Glomerular endothelial cell (primary cell): ENCODE results near the gene BCAS3. TPM values are rescaled to one million over a fixed set of nuclear protein-coding genes. Genes with fewer than 3 reads are reported as not detected.
"Not testable (repeated sequence)": the region's sequence is repeated elsewhere in the genome, so short reads cannot be mapped to it uniquely, and the experiment has no call there.

ENCODE experiments used
- DNase-seq: peaks from one replicate; pipeline ENCODE4 v3.0.0-alpha.2; 2011; ENCODE audit warnings: low read depth, low spot score; ENCODE audit errors: extremely low read depth
- total RNA-seq: library from RNA; depleted of rRNA; stranded (reverse); fragments of >200 nt; gene quantifications from 2 replicates; pipeline ENCODE4 v1.2.3, GENCODE V29; 2015

Gene BCAS3
- total RNA-seq, 1 donor from 2014 or later: 52.3 TPM

DNA sequence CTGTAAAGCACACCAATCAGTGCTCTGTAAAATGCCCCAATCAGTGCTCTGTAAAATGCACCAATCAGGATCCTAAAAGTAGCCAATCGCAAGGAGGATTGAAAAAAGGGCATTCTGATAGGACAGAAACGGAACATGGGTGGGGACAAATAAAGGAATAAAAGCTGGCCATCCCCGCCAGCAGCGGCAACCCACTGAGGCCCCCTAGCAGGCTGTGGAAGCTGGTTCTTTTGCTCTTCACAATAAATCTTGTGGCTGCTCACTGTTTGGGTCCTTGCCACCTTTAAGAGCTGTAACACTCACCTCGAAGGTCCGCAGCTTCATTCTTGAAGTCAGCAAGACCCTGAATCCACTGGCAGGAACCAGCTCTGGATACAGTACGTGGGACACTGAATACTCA is 559.6 kb downstream of the BCAS3 start:
- DNase-seq: no peak

- no peak for DNase-seq
Measured at GRCh38 chr17:61238455-61238933, 560.8 kb downstream of the BCAS3 start.

GRCh38 chr17:61239327-61239726 is 561.7 kb downstream of the BCAS3 start:
- DNase-seq: no peak

- DNase-seq: no peak
Measured at GRCh38 chr17:61239953-61240352, 562.3 kb downstream of the BCAS3 start.

- no peak for DNase-seq
Measured at GRCh38 chr17:61240851-61241468, 563.3 kb downstream of the BCAS3 start.

DNA sequence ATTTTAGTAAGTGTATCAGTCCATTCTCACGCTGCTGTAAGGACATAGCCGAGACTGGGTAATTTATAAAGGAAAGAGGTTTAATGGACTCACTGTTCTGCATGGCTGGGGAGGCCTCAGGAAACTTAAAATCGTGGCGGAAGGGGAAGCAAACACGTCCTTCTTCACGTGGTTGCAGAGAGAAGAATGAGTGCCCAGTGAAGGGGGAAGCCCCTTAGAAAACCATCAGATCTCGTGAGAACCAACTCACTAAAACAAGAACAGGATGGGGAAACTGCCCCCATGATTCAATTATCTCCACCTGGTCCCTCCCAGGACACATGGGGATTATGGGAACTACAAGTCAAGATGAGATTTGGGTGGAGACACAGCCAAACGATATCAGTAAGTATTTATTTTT is 567.3 kb downstream of the BCAS3 start:
- DNase-seq: not testable (repeated sequence)

GRCh38 chr17:61245706-61246135 is 568.1 kb downstream of the BCAS3 start:
- no peak for DNase-seq

GRCh38 chr17:61247439-61247838 is 569.8 kb downstream of the BCAS3 start:
- DNase-seq: no peak

- no peak for DNase-seq
Measured at GRCh38 chr17:61248399-61248798, 570.7 kb downstream of the BCAS3 start.

GRCh38 chr17:61249649-61250299 is 572.1 kb downstream of the BCAS3 start:
- no peak for DNase-seq

DNA sequence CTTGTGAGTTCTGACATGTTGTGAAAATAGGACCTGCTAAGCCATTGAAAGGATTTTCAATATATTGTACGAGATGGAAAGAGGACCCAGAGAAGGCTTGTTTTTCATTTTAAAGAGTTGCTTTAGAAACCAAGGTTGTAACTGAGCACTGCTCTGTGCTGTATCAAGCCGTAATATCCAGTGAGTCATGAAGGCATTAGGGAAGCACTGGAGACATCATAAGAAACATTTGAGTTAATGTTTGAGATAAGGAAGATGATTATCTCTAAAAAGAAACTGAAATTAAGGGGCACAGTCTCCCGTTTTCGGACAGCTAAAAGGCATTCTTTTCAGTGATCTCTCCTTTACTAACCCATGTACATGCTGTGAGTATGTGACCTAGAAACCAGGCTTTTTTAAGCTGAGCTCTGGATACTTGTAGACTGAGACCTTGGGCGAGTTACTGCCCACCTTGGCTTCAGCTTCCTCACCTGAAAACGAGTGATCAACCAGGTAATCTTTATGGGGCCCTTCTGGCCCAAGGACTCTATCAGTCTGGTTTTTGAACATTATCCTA is 572.8 kb downstream of the BCAS3 start:
- DNase-seq: no peak

- DNase-seq: peak; percentile 27
Measured at GRCh38 chr17:61251939-61252865, 574.6 kb downstream of the BCAS3 start.

DNA sequence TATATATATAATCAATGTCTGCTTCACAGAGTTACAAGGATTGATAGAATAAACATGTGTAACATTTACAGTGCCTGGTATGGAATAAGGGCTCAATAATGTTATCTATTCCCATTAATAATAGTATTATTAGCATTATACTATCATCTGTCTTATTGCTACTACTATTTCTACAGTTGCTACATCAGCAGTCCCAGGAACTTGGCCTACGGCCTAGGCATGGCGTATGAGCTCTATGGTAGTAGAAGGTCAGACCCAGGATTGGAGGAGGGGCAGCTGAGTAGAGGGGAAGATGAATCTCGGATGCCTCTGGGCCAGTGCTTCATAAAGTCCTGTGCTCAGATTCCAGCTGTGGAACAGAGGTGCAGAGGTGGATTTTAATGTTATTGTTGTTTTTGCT is 575.7 kb downstream of the BCAS3 start:
- no peak for DNase-seq

GRCh38 chr17:61253937-61254574 is 576.4 kb downstream of the BCAS3 start:
- DNase-seq: no peak

DNA sequence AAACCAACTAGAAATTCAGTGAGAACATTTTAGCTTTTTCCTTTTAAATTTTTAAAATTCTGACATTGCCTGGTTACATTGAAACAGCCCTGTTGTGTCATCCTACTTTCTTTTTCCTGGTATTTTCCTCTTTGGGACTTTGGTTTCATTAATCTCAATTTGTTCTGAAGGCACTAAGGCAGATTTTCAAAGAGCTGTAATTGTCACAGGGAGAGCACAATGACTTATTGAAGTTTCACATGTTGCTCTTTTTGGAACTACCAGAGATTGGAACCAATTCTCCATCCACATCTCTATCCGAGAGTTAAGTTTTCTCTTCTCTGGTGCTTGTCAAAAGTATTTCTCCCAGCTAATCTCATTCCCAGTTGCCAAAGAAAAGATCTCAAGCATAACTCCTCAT is 577.3 kb downstream of the BCAS3 start:
- DNase-seq: no peak

- no peak for DNase-seq
Measured at GRCh38 chr17:61255647-61256046, 578.0 kb downstream of the BCAS3 start.

- no peak for DNase-seq
Measured at GRCh38 chr17:61259360-61259759, 581.7 kb downstream of the BCAS3 start.

- DNase-seq: no peak
Measured at GRCh38 chr17:61260071-61260797, 582.6 kb downstream of the BCAS3 start.

GRCh38 chr17:61261001-61261637 is 583.5 kb downstream of the BCAS3 start:
- no peak for DNase-seq
